ENCODE results near the gene ELL2. TPM values are rescaled to one million over a fixed set of nuclear protein-coding genes. Genes with fewer than 3 reads are reported as not detected.
"Not testable (repeated sequence)": the region's sequence is repeated elsewhere in the genome, so short reads cannot be mapped to it uniquely, and the experiment has no call there.

Gene ELL2
- total RNA-seq, 1 donor from 2014 or later, result 30.8 TPM

GRCh38 chr5:95861221-95861863 is 100.3 kb downstream of the ELL2 start:
- peak; percentile 73 for DNase-seq
- ATAC-seq (ENCODE audit: poor library complexity), result peak; percentile 26
- intact Hi-C loops (cut with DNase I), result loop anchor here (10.0 kb wide), 1 partner anchor 373 kb away; no protein-coding TSS in a partner anchor

GRCh38 chr5:95859661-95860060 is 102.0 kb downstream of the ELL2 start:
- DNase-seq, result no peak
- intact Hi-C loops (cut with DNase I), result loop anchor here (2.0 to 10.0 kb wide), 3 partner anchors 99 to 477 kb away; no protein-coding TSS in a partner anchor
- ATAC-seq (ENCODE audit: poor library complexity), result no peak

GRCh38 chr5:95858661-95859595 is 102.7 kb downstream of the ELL2 start:
- ATAC-seq (ENCODE audit: poor library complexity) (peak; percentile 77), DNase-seq (peak; percentile 92)
- intact Hi-C loops (cut with DNase I), result loop anchor here (2.0 kb wide), 2 partner anchors 100 to 478 kb away; no protein-coding TSS in a partner anchor

- ATAC-seq (ENCODE audit: poor library complexity), result peak; percentile 51
- intact Hi-C loops (cut with DNase I), result loop anchor here (2.0 kb wide), 2 partner anchors 101 to 479 kb away; no protein-coding TSS in a partner anchor
- DNase-seq, result peak; percentile 62
Measured at GRCh38 chr5:95858023-95858461, 103.6 kb downstream of the ELL2 start.

GRCh38 chr5:95857185-95857945 is 104.3 kb downstream of the ELL2 start:
- peak; percentile 89 for DNase-seq
- intact Hi-C loops (cut with DNase I), result no loop called here
- peak; percentile 66 for ATAC-seq (ENCODE audit: poor library complexity)

- DNase-seq (no peak), ATAC-seq (ENCODE audit: poor library complexity) (peak; percentile 52)
- intact Hi-C loops (cut with DNase I), result no loop called here
Measured at GRCh38 chr5:95856501-95856981, 105.1 kb downstream of the ELL2 start.

- intact Hi-C loops (cut with DNase I), result no loop called here
- no peak for DNase-seq
- no peak for ATAC-seq (ENCODE audit: poor library complexity)
Measured at GRCh38 chr5:95853490-95853889, 108.2 kb downstream of the ELL2 start.

GRCh38 chr5:95852567-95852966 is 109.1 kb downstream of the ELL2 start:
- intact Hi-C loops (cut with DNase I), result no loop called here
- no peak for DNase-seq
- no peak for ATAC-seq (ENCODE audit: poor library complexity)

- intact Hi-C loops (cut with DNase I); DNase-seq; ATAC-seq (ENCODE audit: poor library complexity): not testable (repeated sequence)
Measured at GRCh38 chr5:95851141-95851540, 110.5 kb downstream of the ELL2 start.

GRCh38 chr5:95850391-95850894 is 111.2 kb downstream of the ELL2 start:
- intact Hi-C loops (cut with DNase I), result no loop called here
- DNase-seq (no peak), ATAC-seq (ENCODE audit: poor library complexity) (peak; percentile 3)

GRCh38 chr5:95848701-95849100 is 113.0 kb downstream of the ELL2 start:
- intact Hi-C loops (cut with DNase I), result no loop called here
- ATAC-seq (ENCODE audit: poor library complexity), result no peak
- no peak for DNase-seq

- ATAC-seq (ENCODE audit: poor library complexity) (no peak), DNase-seq (no peak)
- intact Hi-C loops (cut with DNase I), result loop anchor here (2.0 kb wide), 2 partner anchors 66 to 182 kb away; no protein-coding TSS in a partner anchor
Measured at GRCh38 chr5:95847261-95847592, 114.4 kb downstream of the ELL2 start.

GRCh38 chr5:95846554-95847260 is 114.9 kb downstream of the ELL2 start:
- intact Hi-C loops (cut with DNase I), result loop anchor here (2.0 kb wide), 2 partner anchors 66 to 182 kb away; no protein-coding TSS in a partner anchor
- ATAC-seq (ENCODE audit: poor library complexity) (peak; percentile 78), DNase-seq (peak; percentile 58)

GRCh38 chr5:95845391-95845790 is 116.3 kb downstream of the ELL2 start:
- DNase-seq, result no peak
- intact Hi-C loops (cut with DNase I), result no loop called here
- no peak for ATAC-seq (ENCODE audit: poor library complexity)

GRCh38 chr5:95843733-95844223 is 117.9 kb downstream of the ELL2 start:
- DNase-seq (no peak), ATAC-seq (ENCODE audit: poor library complexity) (peak; percentile 42)
- intact Hi-C loops (cut with DNase I), result no loop called here

- peak; percentile 72 for ATAC-seq (ENCODE audit: poor library complexity)
- intact Hi-C loops (cut with DNase I), result no loop called here
Measured at GRCh38 chr5:95842854-95843544, 118.7 kb downstream of the ELL2 start.

More at GRCh38 chr5:95842854-95843544, 118.7 kb downstream of the ELL2 start:
- peak; percentile 81 for DNase-seq

Data from Right ventricle myocardium superior (tissue), 1 donor.